Activated CD8-positive, alpha-beta memory T cell treated with anti-CD3 and anti-CD28 coated beads for 48 hours (primary cell): ENCODE results near the gene SURF1.
"Not testable (repeated sequence)": the region's sequence is repeated elsewhere in the genome, so short reads cannot be mapped to it uniquely, and the experiment has no call there.

Experiments
- DNase-seq, 3 experiments: peaks; one replicate each; pipeline ENCODE4 v3.0.0-alpha.2; 2020; ENCODE audit warnings: low read depth in 2 of 3, low spot score in 2 of 3

Gene SURF1

DNA sequence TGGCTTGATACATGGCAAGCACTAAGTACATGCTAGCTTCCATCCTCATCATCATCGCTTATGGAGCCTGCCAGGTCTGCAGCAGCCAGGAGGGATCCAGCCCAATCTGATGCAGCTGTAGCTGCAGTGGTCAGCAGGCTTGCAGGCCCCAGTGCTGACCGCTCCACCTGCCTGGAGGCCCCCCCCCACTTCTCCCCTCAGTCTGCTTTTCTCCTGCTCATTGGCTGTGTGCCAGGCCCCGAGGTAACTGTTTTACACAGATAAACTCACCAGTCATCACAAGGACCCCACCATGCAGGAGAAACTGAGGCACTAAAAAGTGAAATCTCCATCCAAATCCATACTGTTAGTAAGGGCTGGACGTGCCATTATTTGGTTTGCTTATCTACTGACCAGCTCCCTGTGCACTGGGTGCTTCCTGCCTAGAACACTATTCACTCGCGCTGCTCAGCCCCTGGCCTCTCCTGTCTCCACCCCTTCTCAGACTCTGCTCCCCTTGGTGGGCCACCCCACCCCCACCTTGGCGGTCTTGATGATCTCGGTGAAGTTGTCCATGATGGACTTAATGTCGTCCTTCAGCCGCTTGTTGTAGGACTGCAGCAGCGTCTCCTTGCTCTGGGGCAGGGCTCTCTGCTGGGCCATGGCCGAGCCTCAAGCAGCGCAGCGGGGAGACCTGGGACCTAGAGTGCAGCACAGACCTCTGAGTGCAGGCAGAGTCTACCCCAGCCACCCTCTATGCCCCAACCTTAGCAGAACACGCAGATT lies 10.1 kb downstream of the SURF1 start:
- DNase-seq = no peak

DNA sequence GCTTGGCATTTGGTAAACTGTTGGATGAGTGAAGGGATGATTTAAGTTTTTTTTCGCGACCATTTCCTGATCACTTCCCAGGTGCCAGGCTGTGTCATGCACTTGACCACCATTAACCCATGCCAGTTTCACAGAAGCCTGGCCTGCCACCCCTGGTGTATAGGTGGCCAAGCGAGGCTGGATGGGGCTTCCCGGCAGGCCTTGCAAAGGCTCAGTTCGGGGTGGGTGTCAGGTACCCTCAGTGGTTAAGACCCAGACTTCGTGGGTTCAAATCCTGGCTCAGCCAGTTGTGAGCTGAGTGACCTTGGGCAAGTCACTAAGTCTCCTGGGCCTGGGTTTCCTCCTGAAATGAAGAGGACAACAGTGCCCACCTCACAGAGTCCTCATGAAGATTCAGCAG lies 10.7 kb downstream of the SURF1 start:
- DNase-seq = no peak

DNA sequence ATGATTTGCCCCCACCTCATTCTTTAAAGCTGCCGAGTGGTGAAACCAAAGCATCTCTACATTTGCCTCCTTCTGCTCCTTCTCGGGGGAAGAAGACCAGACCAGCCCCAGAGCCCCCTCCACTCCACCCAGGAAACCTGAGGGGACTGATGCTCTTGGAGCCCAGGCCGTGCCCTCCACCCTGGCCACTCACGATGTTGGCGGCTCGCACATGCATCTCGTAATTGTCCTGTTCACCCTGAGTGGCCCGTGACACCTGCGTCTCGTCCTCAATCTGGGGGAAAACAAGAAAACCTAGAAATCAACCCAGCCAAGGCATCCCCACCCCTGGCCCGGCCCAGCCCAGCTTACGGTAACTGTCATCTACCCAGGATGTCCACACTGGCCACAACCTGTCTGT lies 11.3 kb downstream of the SURF1 start:
- no peak for DNase-seq

DNA sequence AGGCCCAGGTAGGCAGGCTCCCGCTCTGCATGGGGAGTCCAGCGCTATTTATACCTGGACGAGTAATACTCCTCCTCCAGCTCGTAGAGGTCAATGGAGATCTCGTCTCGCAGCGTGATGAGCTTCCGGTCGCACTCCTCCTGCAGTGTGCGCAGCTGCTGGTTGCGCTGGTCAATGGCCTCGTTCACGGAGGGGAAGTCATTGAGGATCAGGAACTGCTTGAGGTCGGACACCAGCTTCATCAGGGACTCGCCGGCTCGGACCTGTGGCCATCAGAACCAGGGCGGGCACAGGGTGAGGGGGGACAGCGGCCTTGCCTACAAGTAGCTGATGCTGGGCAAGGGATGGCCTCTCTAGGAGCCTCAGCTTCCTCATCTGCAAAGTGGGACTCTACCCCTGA lies 12.2 kb downstream of the SURF1 start:
- DNase-seq = no peak

DNA sequence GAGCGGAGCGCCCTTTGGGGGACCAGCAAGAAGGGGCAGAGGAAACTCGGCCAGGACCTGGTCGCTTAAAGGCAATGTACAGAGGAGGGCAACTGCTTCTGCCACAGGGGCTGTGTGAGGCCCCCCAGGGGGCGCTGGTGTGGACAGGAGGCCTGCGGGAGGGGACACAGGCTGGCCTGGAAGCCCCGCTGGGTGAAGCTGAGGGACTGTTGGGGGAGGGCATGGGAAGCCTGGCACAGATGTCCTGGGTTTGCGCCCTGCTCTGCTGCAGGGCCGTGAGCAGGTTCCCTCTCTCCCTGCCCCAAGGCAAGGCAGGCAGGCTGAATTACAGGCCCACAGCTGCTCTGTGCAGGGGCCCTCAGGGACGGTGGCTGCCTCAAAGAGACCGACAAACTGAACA lies 13.7 kb downstream of the SURF1 start:
- no peak for DNase-seq

DNA sequence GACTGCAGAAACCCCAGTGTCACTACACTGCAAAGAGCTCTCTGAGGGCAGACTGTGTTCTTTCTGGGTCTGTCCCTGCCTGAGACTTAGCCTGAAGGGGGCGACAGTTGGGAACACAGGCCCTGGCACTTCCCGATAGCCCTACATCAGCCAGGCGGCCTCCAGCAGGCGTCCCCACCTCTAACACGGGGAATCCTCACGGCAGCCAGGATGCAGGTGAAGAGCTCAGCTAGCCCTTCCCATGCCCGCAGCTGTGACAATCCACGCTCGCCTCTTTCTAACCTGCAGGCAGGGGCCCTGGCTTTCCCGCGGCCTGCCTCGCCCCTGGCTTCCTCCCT lies 14.2 kb downstream of the SURF1 start:
- DNase-seq = no peak

DNA sequence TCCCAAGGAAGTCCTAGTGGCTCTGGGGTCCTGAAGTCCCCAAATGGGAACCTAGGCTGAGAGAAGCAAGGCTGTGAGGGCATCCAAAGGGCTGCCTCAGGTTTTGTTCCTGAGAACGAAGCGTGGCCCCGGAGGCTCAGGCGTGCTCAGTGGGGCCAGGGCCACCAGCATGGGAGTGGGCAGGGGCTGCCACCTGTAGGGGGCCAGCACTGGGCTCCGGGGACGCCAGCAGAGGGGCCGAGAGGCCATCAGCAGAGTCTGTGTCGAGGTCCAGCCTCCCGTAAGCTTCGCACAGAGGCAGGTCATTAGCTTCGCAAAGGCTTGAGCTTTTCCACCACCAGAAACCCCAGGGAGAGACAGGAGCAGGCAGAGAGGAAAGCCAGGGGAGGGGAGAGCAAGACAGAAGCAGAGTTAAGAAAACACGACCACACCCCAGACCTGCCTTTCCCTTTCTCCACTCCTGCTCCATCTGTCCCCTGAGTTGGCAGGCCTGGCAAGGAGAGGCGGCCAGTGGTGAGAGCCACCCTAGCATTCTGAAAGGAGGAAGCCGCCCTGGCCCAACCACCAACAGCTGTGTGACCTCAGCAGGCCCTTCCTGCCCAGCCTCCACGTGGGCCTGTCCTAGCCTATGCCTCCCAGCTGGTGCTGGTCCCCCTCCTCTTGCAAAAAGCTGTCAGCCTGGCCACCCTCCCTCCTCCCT lies 14.8 kb downstream of the SURF1 start:
- DNase-seq = no peak

DNA sequence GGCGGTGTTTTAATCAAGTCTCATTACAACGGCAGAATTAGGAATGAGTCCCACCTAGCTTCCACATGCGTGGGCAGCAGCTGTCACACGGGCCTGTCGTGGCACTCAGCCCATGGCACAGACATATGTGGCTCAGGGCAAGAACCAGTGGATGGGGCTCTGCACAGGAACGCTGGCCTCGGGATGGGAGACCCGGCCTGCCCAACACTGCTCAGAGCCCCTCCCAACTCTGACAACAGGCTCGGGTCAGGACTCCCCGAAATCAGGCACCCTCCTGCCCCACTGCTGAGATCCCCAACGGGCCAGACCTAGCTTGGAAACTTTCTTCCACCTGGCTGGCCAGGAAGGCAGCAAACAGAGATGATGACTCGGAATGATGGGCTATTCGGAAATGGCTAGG lies 15.4 kb downstream of the SURF1 start:
- DNase-seq = no peak

GRCh38 chr9:133340256-133340655 lies 16.0 kb downstream of the SURF1 start:
- no peak for DNase-seq

- DNase-seq = no peak
These were observed 16.6 kb downstream of the SURF1 start for GRCh38 chr9:133339641-133340040.

DNA sequence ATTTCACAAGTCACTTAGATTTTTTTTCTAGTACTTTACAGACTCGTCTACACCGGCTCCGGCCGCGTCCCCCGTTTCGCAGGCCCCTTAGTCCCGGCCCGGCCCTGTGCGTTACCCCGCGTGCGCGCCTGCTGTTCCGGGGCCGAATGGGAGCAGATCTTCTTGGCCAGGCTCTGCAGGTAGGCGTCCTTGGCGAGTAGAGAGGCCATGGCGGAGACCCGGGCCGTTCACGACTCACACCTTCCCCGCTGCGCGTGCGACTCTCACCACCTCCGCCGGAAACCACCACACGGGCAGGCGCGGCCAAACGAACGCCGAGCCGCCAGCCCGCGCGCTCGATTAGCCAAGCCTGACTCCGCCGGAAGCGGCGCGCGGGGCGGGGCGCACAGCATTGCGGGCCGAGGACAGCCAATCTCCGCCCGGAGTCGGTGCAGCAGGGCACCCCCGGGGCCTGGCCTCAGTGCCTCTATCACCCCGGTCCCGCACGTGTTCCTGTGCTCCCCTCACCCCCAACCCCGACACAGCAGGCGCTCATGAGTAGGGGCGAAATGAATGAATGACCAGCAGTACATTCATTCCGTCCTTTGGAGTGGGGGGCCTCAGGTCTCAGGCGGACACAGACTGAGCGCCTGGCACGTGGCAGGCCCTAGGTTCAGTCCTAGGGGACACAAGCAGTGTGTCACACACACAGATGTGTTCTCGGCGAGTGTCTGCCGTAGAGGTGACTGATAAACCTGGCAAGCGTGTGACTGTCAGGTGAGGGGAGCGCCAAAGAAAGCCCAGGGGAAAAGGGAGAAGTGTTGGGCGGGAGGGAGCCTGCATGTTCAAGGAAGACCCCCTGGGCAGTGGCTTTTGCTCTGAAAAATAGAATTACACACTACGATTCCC lies 20.1 kb downstream of the SURF1 start, which contains the start of gene SURF6:
Gene SURF6 (minus strand): TSS at position 265 of the 888 bp plus-strand sequence. CDS start 56 bp downstream, at position 209.
- peak; percentile 88 to 92 (median 91) for DNase-seq

DNA sequence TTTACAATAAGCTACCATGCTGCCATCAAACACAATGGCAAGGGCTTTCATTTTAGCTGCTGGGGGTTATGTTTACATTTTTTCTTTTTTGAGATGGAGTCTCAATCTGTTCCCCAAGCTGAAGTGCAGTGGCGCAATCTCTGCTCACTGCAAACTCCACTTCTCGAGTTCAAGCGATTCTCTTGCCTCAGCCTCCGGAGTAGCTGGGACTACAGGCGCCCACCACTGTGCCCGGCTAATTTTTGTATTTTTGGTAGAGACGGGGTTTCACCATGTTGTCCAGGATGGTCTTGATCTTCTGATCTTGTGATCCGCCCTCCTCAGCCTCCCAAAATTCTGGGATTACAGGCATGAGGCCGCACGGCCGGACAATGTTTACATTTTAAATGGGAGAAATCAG lies 21.4 kb downstream of the SURF1 start:
- not testable (repeated sequence) for DNase-seq

- DNase-seq = no peak
These were observed 22.1 kb downstream of the SURF1 start for GRCh38 chr9:133334161-133334560.

- no peak for DNase-seq
These were observed 22.7 kb downstream of the SURF1 start for GRCh38 chr9:133333566-133333965.

DNA sequence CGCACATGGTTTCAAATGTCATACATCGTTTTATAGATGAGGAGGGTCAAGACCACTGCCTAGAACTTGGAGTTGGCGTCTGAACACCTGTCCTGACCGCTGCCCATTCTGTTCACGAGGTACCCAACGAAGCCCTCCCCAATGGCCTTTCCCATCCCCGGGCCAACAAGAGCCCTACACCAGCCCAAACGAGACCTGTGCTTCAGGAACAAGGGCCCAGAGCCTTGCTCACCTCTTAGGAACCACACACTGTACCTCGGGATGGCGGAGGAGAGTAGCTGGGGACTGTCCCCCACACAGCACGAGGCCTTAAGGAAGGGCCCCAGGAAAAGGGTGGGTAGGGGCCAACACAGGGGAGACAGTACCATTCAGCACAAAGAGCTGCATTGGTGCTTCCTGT lies 23.3 kb downstream of the SURF1 start:
- no peak for DNase-seq

- DNase-seq = no peak
These were observed 23.9 kb downstream of the SURF1 start for GRCh38 chr9:133332381-133332730.

- no peak for DNase-seq
These were observed 24.5 kb downstream of the SURF1 start for GRCh38 chr9:133331641-133332380.

- DNase-seq = no peak
These were observed 25.1 kb downstream of the SURF1 start for GRCh38 chr9:133331221-133331620.

DNA sequence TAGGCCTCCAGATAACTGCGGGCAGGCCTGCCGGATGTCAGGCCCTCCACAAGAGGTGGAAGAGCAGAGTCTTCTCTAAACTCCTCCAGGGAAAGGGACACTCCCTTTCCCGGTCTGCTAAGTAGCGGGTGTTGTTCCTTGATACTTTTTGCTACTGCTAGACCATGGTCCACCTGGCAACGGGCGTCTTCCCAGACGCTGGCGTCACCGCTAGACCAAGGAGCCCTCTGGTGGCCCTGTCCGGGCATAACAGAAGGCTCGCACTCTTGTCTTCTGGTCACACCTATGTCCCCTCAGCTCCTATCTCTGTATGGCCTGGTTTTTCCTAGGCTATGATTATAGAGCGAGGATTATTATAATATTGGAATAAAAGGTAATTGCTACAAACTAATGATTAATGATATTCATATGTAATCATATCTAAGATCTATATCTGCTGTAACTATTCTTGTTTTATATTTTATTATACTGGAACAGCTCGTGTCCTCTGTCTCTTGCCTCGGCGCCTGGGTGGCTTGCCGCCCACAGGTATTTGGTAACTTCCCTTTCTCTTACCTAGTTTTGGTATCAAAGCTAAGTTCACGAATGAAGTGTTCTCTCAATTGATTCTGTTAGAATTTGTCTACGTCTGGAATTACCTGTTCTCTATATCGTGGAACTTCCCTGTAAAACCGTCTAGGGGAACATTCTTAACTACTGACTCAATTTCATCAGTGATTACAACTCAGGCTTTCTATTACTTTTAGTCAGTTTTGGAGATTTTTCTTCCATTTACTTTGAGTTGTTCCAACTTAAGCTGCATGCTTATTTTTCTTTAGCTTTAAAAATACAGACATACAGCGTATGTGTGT lies 26.8 kb downstream of the SURF1 start:
- not testable (repeated sequence) for DNase-seq

DNA sequence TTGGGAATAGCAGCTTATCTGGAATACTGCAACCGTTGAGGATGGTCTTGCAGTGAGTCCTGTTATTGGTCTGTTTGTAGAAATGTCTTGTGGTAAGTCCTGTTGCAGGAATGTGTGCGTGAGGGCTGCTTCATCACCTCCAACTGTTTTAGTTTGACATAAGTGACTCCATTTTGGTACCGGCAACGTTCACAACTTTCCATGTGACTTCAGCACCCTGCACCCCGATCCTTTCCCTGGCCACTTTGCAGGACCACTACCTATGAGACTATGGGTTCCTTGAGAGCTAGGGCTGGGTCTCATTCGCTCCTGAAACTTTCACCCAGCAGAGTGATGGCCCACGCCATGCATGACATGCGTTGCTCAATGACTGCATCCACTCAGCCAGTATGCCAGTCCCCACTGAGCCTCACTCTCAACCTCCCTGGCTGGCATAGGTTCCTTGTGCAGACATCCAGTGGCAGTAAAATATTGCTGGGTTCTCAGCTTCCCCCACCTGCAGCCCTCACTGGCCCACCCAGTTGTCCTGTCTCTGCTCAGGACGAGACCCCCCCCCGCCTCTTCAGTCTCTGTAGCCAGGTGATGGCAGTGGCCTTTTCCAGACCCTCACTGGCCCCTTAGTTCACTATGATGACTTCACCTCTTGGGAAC lies 28.3 kb downstream of the SURF1 start:
- DNase-seq = no peak
